Measurements from ENCODE around the gene SPI1.
"Not testable (repeated sequence)": the region's sequence is repeated elsewhere in the genome, so short reads cannot be mapped to it uniquely, and the experiment has no call there.

SPI1 gene

GRCh38 chr11:47325271-47326041, 52.9 kb downstream of the SPI1 start:
- no peak for TF ChIP-seq CTCF (IDR thresholded peaks at IDR 0.05; ENCODE audit: low read depth, low read length)
- DNase-seq (ENCODE audit: extremely low read depth, low read depth), result no peak

GRCh38 chr11:47324520-47324919, 53.8 kb downstream of the SPI1 start:
- no peak for DNase-seq (ENCODE audit: extremely low read depth, low read depth)
- no peak for TF ChIP-seq CTCF (IDR thresholded peaks at IDR 0.05; ENCODE audit: low read depth, low read length)

- TF ChIP-seq CTCF (IDR thresholded peaks at IDR 0.05; ENCODE audit: low read depth, low read length), result no peak
- DNase-seq (ENCODE audit: extremely low read depth, low read depth), result no peak
Measured at GRCh38 chr11:47318166-47318565, 60.2 kb downstream of the SPI1 start.

GRCh38 chr11:47317064-47317828, 61.1 kb downstream of the SPI1 start:
- no peak for TF ChIP-seq CTCF (IDR thresholded peaks at IDR 0.05; ENCODE audit: low read depth, low read length)
- DNase-seq (ENCODE audit: extremely low read depth, low read depth), result no peak

GRCh38 chr11:47316501-47316900, 61.8 kb downstream of the SPI1 start:
- not testable (repeated sequence) for DNase-seq (ENCODE audit: extremely low read depth, low read depth)

GRCh38 chr11:47314992-47315391, 63.4 kb downstream of the SPI1 start:
- no peak for DNase-seq (ENCODE audit: extremely low read depth, low read depth)
- no peak for TF ChIP-seq CTCF (IDR thresholded peaks at IDR 0.05; ENCODE audit: low read depth, low read length)

- no peak for TF ChIP-seq CTCF (IDR thresholded peaks at IDR 0.05; ENCODE audit: low read depth, low read length)
- no peak for DNase-seq (ENCODE audit: extremely low read depth, low read depth)
Measured at GRCh38 chr11:47308050-47308823, 70.1 kb downstream of the SPI1 start.
